HepG2 (cell line): Measurements from ENCODE around the gene G6PD.
"Not testable (repeated sequence)": the region's sequence is repeated elsewhere in the genome, so short reads cannot be mapped to it uniquely, and the experiment has no call there.

Experiments
- CHD2 ChIP-seq: IDR thresholded peaks from 2 replicates; pipeline ENCODE4 v1.6.1; 2011; ENCODE audit warnings: low read depth, low read length, improper control_type of control experiment
- SIN3B ChIP-seq: fragments of 150-350 bp; IDR thresholded peaks from 2 replicates; pipeline ENCODE4 v1.6.1; 2014; ENCODE audit warnings: low read length
- SOX6 ChIP-seq, 2 experiments: fragments of 450-650 bp in 1 of 2; sonication (generic) in 1 of 2; formaldehyde crosslinking in 1 of 2; IDR thresholded peaks; 2 replicates each; pipeline versions ENCODE4 v1.4.0 to v1.6.1; 2017 to 2020; ENCODE audit warnings: antibody characterized with exemption in 1 of 2, mild to moderate bottlenecking in 1 of 2, missing genetic modification reagents in 1 of 2
- ZBTB38 ChIP-seq: sonication (generic); formaldehyde crosslinking; IDR thresholded peaks from 2 replicates; pipeline ENCODE4 v1.5.1; 2020; ENCODE audit warnings: mild to moderate bottlenecking, missing genetic modification reagents
- ZFX ChIP-seq: sonication (generic); formaldehyde crosslinking; IDR thresholded peaks from 2 replicates; pipeline ENCODE4 v1.4.0; 2020; ENCODE audit warnings: mild to moderate bottlenecking, low read depth, missing genetic modification reagents, moderate library complexity
- ZNF33B ChIP-seq: sonication (generic); formaldehyde crosslinking; IDR thresholded peaks from 2 replicates; pipeline ENCODE4 v1.5.1; 2020; ENCODE audit warnings: mild to moderate bottlenecking, missing genetic modification reagents
- ZNF563 ChIP-seq: sonication (generic); formaldehyde crosslinking; IDR thresholded peaks from 2 replicates; pipeline ENCODE4 v1.8.0; 2022; ENCODE audit warnings: mild to moderate bottlenecking, moderate library complexity, missing genetic modification reagents
- ZNF724P ChIP-seq: sonication (generic); formaldehyde crosslinking; IDR thresholded peaks from 2 replicates; pipeline ENCODE4 v1.8.0; 2022; ENCODE audit warnings: missing genetic modification reagents, borderline replicate concordance
- TF ChIP-seq, protein P1 (sequence below): sonication (generic); formaldehyde crosslinking; IDR thresholded peaks from 2 replicates; pipeline ENCODE4 v1.5.0; 2020; ENCODE audit warnings: mild to moderate bottlenecking, missing genetic modification reagents, moderate library complexity
- TF ChIP-seq, protein P2 (sequence below), 2 experiments: sonication (generic) in 1 of 2; formaldehyde crosslinking in 1 of 2; IDR thresholded peaks; 2 replicates each; pipeline versions ENCODE4 v1.4.0 to v1.6.1; 2018 to 2020; ENCODE audit warnings: missing genetic modification reagents in 2 of 2, borderline replicate concordance in 1 of 2, low read depth in 1 of 2, mild to moderate bottlenecking in 1 of 2, missing biosample characterization in 1 of 2
- TF ChIP-seq, protein P3 (sequence below): sonication (generic); formaldehyde crosslinking; IDR thresholded peaks from 2 replicates; pipeline ENCODE4 v1.5.0; 2020; ENCODE audit warnings: missing genetic modification reagents
- TF ChIP-seq, protein P4 (sequence below): sonication (generic); formaldehyde crosslinking; IDR thresholded peaks from 2 replicates; pipeline ENCODE4 v1.4.0; 2020; ENCODE audit warnings: mild to moderate bottlenecking, low read depth, missing genetic modification reagents

DNA sequence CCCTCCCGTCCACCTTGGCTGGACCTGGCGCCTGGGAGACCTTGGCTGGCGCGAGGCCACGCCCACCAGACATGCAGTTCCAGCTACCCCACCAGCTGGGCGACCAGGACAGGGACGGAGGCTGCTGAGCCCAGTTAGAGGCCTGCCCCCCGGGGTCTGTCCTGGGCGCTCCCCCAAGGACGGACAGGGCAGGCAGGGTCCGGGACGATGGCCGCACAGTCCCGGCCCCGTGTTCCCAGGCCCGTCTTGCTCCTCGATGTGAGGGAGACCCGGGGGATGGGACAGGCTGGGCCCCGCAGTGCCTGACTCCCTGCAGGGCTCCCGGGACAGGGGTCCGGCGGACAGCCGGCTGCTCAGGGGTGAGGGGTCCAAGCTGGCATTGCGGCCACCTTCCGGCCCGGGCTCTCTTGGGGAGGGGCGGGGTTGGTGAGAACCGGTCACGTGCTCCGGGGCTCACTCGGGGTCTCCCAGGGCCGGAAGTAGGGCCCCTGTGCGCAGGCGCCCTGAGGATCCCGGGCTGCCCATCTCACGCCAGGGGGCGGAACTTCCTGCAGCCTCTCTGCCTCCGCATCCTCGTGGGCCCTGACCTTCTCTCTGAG is 38.0 kb upstream of the G6PD start, which contains the start of gene CTAG1A:
- TF ChIP-seq, protein P1, sequence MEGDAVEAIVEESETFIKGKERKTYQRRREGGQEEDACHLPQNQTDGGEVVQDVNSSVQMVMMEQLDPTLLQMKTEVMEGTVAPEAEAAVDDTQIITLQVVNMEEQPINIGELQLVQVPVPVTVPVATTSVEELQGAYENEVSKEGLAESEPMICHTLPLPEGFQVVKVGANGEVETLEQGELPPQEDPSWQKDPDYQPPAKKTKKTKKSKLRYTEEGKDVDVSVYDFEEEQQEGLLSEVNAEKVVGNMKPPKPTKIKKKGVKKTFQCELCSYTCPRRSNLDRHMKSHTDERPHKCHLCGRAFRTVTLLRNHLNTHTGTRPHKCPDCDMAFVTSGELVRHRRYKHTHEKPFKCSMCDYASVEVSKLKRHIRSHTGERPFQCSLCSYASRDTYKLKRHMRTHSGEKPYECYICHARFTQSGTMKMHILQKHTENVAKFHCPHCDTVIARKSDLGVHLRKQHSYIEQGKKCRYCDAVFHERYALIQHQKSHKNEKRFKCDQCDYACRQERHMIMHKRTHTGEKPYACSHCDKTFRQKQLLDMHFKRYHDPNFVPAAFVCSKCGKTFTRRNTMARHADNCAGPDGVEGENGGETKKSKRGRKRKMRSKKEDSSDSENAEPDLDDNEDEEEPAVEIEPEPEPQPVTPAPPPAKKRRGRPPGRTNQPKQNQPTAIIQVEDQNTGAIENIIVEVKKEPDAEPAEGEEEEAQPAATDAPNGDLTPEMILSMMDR (CRISPR knock-in tag): not testable (repeated sequence)
- TF ChIP-seq CHD2; ZNF563; ZFX (CRISPR knock-in tag); ZBTB38 (CRISPR knock-in tag); SIN3B; SOX6 (IDR thresholded peaks at IDR 0.05); SOX6 (CRISPR knock-in tag; IDR thresholded peaks at IDR 0.05); ZNF33B (CRISPR knock-in tag); ZNF724P (CRISPR knock-in tag): not testable (repeated sequence)
- TF ChIP-seq, protein P2, sequence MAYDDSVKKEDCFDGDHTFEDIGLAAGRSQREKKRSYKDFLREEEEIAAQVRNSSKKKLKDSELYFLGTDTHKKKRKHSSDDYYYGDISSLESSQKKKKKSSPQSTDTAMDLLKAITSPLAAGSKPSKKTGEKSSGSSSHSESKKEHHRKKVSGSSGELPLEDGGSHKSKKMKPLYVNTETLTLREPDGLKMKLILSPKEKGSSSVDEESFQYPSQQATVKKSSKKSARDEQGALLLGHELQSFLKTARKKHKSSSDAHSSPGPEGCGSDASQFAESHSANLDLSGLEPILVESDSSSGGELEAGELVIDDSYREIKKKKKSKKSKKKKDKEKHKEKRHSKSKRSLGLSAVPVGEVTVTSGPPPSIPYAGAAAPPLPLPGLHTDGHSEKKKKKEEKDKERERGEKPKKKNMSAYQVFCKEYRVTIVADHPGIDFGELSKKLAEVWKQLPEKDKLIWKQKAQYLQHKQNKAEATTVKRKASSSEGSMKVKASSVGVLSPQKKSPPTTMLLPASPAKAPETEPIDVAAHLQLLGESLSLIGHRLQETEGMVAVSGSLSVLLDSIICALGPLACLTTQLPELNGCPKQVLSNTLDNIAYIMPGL (CRISPR knock-in tag; IDR thresholded peaks at IDR 0.05; ENCODE audit: borderline replicate concordance in 1 of 2, low read depth in 1 of 2): not testable (repeated sequence)
- TF ChIP-seq, protein P3, sequence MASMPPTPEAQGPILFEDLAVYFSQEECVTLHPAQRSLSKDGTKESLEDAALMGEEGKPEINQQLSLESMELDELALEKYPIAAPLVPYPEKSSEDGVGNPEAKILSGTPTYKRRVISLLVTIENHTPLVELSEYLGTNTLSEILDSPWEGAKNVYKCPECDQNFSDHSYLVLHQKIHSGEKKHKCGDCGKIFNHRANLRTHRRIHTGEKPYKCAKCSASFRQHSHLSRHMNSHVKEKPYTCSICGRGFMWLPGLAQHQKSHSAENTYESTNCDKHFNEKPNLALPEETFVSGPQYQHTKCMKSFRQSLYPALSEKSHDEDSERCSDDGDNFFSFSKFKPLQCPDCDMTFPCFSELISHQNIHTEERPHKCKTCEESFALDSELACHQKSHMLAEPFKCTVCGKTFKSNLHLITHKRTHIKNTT: not testable (repeated sequence)
- TF ChIP-seq, protein P4, sequence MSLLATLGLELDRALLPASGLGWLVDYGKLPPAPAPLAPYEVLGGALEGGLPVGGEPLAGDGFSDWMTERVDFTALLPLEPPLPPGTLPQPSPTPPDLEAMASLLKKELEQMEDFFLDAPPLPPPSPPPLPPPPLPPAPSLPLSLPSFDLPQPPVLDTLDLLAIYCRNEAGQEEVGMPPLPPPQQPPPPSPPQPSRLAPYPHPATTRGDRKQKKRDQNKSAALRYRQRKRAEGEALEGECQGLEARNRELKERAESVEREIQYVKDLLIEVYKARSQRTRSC (CRISPR knock-in tag): not testable (repeated sequence)
